T-cell (primary cell): ENCODE measurements around the gene RNU1-4. TPM values are rescaled to one million over a fixed set of nuclear protein-coding genes. Genes with fewer than 3 reads are reported as not detected.
"Not testable (repeated sequence)": the region's sequence is repeated elsewhere in the genome, so short reads cannot be mapped to it uniquely, and the experiment has no call there.

ENCODE experiments used
- ATAC-seq, 4 experiments: fragments of 200-7000 bp in 3 of 4; fragments of 150-1000 bp in 1 of 4; cut with Tn5 transposase; replicated peaks in 1 of 4; 1 replicate in 3 of 4; 2 replicates in 1 of 4; pipeline ENCODE4 v1.10.0; 2021; ENCODE audit warnings: moderate library complexity in 3 of 4, mild to moderate bottlenecking in 2 of 4, moderate number of reproducible peaks in 1 of 4
- CTCF ChIA-PET, 2 donors: fragments of 300-600 bp; sonication (Branson Sonifier 250); formaldehyde crosslinking; loops; one replicate each; lab custom pipeline; 2022; ENCODE audit warnings: antibody characterized with exemption in 2 of 2; lab: Charles Lee
- POLR2A ChIA-PET, 2 donors: fragments of 300-600 bp; sonication (Branson Sonifier 250); formaldehyde crosslinking; loops; one replicate each; lab custom pipeline; 2022; ENCODE audit warnings: antibody characterized with exemption in 2 of 2; lab: Charles Lee
- DNase-seq, 35 experiments: peaks; one replicate each; pipeline versions ENCODE4 v3.0.0 to v3.0.0-alpha.2; 2013 to 2023
- H3K27ac ChIP-seq: one replicate; pipeline ENCODE4 v1.5.1; 2013; ENCODE audit warnings: low read length
- H3K27me3 ChIP-seq, 2 experiments: replicated peaks in 1 of 2; 1 replicate in 1 of 2; 2 replicates in 1 of 2; pipeline versions ENCODE4 v1.6.1 to v1.7.0; 2013; ENCODE audit warnings: low read length in 1 of 2, mixed read lengths in 1 of 2; ENCODE audit not compliant: control insufficient read depth in 2 of 2, insufficient read depth in 2 of 2; ENCODE audit errors: extremely low read depth in 1 of 2
- H3K36me3 ChIP-seq, 2 donors: 1 replicate in 1 of 2; 2 replicates in 1 of 2; pipeline versions ENCODE4 v1.6.1 to v1.7.0; 2013; ENCODE audit warnings: low read length in 1 of 2; ENCODE audit not compliant: control insufficient read depth in 2 of 2, insufficient read depth in 1 of 2; ENCODE audit errors: extremely low read depth in 1 of 2
- H3K4me1 ChIP-seq, 2 experiments: 1 replicate in 1 of 2; 2 replicates in 1 of 2; pipeline versions ENCODE4 v1.6.1 to v1.7.0; 2013; ENCODE audit warnings: low read length in 2 of 2, mixed read lengths in 1 of 2; ENCODE audit not compliant: insufficient read depth in 2 of 2, control insufficient read depth in 1 of 2; ENCODE audit errors: extremely low read depth in 1 of 2
- H3K4me3 ChIP-seq, 2 donors: 1 replicate in 1 of 2; 2 replicates in 1 of 2; pipeline versions ENCODE4 v1.5.1 to v1.7.0; 2013; ENCODE audit warnings: mild to moderate bottlenecking in 2 of 2, low read length in 1 of 2, moderate library complexity in 1 of 2; ENCODE audit not compliant: control insufficient read depth in 1 of 2; ENCODE audit errors: extremely low read depth in 1 of 2
- H3K9me3 ChIP-seq: 2 replicates; pipeline ENCODE4 v1.7.0; 2013
- H3K27ac Mint-ChIP-seq, 2 donors: one replicate each; pipeline ENCODE4 v1.8.0; 2020 to 2021; ENCODE audit warnings: mild to moderate bottlenecking in 2 of 2, mixed read lengths in 2 of 2
- H3K27me3 Mint-ChIP-seq, 2 donors: one replicate each; pipeline ENCODE4 v1.8.0; 2021 to 2022; ENCODE audit warnings: mixed read lengths in 2 of 2
- H3K36me3 Mint-ChIP-seq: one replicate; pipeline ENCODE4 v1.8.0; 2021; ENCODE audit warnings: mixed read lengths
- H3K4me1 Mint-ChIP-seq, 3 donors: one replicate each; pipeline ENCODE4 v1.8.0; 2020 to 2022; ENCODE audit warnings: mixed read lengths in 3 of 3, mild to moderate bottlenecking in 1 of 3
- H3K4me3 Mint-ChIP-seq, 3 donors: one replicate each; pipeline ENCODE4 v1.8.0; 2020 to 2022; ENCODE audit warnings: mild to moderate bottlenecking in 3 of 3, mixed read lengths in 3 of 3, moderate library complexity in 3 of 3
- H3K9me3 Mint-ChIP-seq, 3 donors: one replicate each; pipeline ENCODE4 v1.8.0; 2020 to 2022; ENCODE audit warnings: mixed read lengths in 3 of 3
- WGBS: methylation state at CpG from one replicate; pipeline ENCODE4 v1.1.5; 2013; ENCODE audit warnings: missing lambda C conversion rate; ENCODE audit not compliant: insufficient coverage; 5-methylcytosine and 5-hydroxymethylcytosine counted together
- total RNA-seq, 35 experiments: library from RNA in 6 of 35; stranded (reverse) in 6 of 35; fragments of 120-200 nt in 1 of 35; gene quantifications; one replicate each; pipeline versions ENCODE4 v1.2.1 to v1.2.4 and lab custom pipeline; 2013 to 2026

Gene RNU1-4
- total RNA-seq, 5 donors from 2014 or later (not counting 1 experiment from before 2014, with no cell fraction given) = 2,148 to 4,743 (median 3,650) TPM

DNA sequence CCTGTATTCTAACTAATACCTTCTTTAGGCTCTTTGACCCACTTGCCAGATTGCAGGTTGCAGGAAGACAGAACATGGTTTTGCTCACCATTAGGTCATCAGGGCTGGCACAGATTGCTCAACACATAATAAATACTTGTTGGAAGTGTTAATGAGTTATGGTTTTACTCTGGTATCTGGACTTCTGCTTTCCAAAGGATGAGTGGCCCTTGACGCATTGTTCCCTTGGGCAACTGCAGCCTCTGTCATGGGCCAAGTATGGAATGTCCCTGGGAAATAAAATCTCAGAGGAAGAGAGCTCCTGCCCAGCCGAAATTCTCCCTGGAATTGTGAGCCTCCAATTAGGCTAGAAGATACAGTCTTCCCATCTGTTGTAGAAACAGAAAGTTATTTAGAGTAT, 40.7 kb downstream of the RNU1-4 start:
- ATAC-seq, H3K4me3 Mint-ChIP-seq, H3K27ac ChIP-seq, H3K4me1 Mint-ChIP-seq, CTCF ChIA-PET, H3K36me3 ChIP-seq, H3K4me1 ChIP-seq, H3K27ac Mint-ChIP-seq, H3K9me3 Mint-ChIP-seq, POLR2A ChIA-PET, H3K27me3 ChIP-seq, H3K4me3 ChIP-seq, DNase-seq, H3K36me3 Mint-ChIP-seq, H3K9me3 ChIP-seq: not testable (repeated sequence)
- WGBS = no CpG with 5 or more reads among the region's 2 CpGs
- peaks cover 18 to 20% of the 10 kb centered on the region in 2 donors for H3K27me3 Mint-ChIP-seq

DNA sequence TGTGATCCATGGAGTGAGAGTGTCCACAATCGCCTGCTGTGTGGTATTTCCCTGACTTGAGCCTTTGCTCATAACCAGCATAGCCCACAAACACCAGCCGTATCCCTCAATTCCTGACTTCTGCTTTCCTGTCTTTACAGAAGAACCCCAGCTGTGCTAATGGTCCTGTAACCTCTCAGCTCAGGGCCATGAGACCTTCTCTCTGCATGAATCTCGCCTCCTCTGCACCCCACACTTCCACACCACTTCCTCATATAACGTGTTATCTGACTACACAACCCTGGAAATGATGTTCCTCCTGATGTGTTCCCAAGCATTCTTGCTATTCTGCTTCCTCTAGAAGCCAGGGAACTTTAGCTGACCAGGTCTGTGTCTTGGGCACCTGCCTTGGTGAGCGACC, 41.3 kb downstream of the RNU1-4 start:
- POLR2A ChIA-PET, DNase-seq, H3K4me3 ChIP-seq, H3K36me3 Mint-ChIP-seq, H3K27ac Mint-ChIP-seq, H3K36me3 ChIP-seq, H3K4me1 ChIP-seq, CTCF ChIA-PET, H3K27ac ChIP-seq, H3K4me1 Mint-ChIP-seq, ATAC-seq, H3K9me3 Mint-ChIP-seq, H3K27me3 ChIP-seq, H3K9me3 ChIP-seq, H3K4me3 Mint-ChIP-seq: not testable (repeated sequence)
- 63% methylated on average over 1 of the region's 5 CpGs for WGBS
- H3K27me3 Mint-ChIP-seq = peaks cover 18 to 23% of the 10 kb centered on the region in 2 donors

DNA sequence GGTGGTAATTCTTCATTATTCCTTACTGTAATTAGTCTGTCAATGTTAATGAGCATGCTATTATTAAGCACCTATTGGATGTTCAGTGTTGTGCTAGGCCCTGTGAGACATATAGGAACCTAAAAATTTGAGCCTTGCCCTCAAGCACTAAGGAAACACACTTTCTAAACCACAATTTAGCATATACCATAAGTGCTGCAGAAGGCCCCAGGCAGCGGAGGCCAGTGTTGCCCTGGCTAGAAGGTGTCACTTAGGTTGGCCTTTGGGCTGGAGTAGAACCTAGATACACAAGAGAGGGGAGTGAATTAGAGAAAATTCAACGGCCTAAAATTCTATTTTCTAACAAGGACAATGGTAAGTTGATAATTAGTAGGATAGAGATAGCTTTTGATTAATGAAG, 44.6 kb downstream of the RNU1-4 start:
- POLR2A ChIA-PET, ATAC-seq, H3K9me3 ChIP-seq, H3K36me3 ChIP-seq, H3K27ac Mint-ChIP-seq, DNase-seq, H3K27me3 ChIP-seq, H3K4me3 ChIP-seq, H3K36me3 Mint-ChIP-seq, CTCF ChIA-PET, H3K27ac ChIP-seq, H3K4me1 Mint-ChIP-seq, H3K9me3 Mint-ChIP-seq, H3K4me3 Mint-ChIP-seq, H3K4me1 ChIP-seq: not testable (repeated sequence)
- WGBS = no CpG with 5 or more reads among the region's 2 CpGs
- H3K27me3 Mint-ChIP-seq = peaks cover 6 to 18% of the 10 kb centered on the region in 2 donors

DNA sequence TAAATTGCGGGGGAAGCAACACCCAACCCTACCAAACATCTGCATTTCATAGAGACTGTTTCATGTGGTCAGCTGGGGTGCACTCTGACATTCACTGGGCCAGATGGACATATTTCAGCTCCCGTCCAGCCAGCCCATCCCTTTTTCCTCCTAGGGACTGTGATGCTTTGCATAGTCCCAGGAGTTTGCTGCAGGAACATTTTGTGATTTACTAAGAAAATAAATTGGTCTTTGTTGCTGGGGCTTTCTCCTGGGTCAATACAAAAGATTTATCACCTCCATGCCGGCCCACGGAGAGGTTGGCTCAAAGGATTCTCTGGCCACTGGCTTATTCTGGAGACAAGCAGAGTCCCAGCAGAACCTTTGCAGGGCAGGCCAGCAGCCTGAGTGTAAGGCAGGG, 46.0 kb downstream of the RNU1-4 start:
- POLR2A ChIA-PET, H3K27ac Mint-ChIP-seq, DNase-seq, H3K27ac ChIP-seq, H3K36me3 Mint-ChIP-seq, H3K4me1 ChIP-seq, H3K4me3 Mint-ChIP-seq, H3K4me3 ChIP-seq, H3K9me3 Mint-ChIP-seq, H3K4me1 Mint-ChIP-seq, H3K27me3 ChIP-seq, ATAC-seq, H3K9me3 ChIP-seq, CTCF ChIA-PET, H3K36me3 ChIP-seq: not testable (repeated sequence)
- no CpG with 5 or more reads among the region's 4 CpGs for WGBS
- H3K27me3 Mint-ChIP-seq = peaks cover 0 to 13% of the 10 kb centered on the region in 2 donors

DNA sequence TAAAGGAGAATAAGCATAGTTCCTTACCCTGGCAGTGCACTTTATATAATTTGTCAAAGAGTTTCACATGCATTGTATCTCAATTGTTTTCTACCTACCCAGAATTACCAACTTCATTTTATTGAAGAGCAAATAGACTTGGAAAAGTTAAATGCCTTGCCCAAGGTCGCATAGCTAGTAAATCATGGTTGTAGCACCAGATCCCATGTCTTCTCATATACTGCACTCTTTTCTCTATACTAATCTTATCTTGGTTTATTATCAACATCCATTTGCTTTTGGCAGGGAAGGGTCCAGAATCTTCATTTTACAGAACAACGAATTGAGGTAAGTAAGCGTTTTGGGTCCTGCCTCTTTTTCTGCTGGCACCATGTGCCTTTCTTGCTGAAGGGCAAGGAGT, 46.9 kb downstream of the RNU1-4 start:
- H3K4me1 Mint-ChIP-seq, POLR2A ChIA-PET, H3K27ac ChIP-seq, H3K4me3 ChIP-seq, H3K9me3 ChIP-seq, DNase-seq, H3K36me3 Mint-ChIP-seq, H3K27me3 ChIP-seq, ATAC-seq, H3K36me3 ChIP-seq, H3K4me3 Mint-ChIP-seq, CTCF ChIA-PET, H3K4me1 ChIP-seq, H3K9me3 Mint-ChIP-seq, H3K27ac Mint-ChIP-seq: not testable (repeated sequence)
- H3K27me3 Mint-ChIP-seq = peaks cover 0 to 11% of the 10 kb centered on the region in 2 donors
- no CpG with 5 or more reads among the region's 3 CpGs for WGBS

DNA sequence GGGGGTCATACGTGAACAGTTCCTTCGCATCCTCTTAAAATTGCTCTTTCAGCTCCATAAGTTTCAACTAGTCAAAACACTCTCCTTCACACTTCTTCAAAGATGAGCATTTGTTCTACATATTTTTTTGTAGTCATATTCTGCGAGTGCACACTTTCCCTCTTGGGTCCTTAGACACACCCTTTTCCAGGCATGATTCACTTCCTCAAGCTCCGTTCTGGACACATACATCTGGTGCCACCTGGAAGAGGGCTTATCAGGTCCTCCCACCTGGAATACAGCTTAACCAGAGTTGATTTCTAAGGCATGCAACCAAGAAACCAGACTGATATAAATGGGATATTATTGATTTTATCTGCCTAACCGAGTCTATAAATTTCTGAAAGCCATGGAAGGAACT, 47.4 kb downstream of the RNU1-4 start:
- H3K27ac Mint-ChIP-seq, DNase-seq, H3K27me3 ChIP-seq, H3K4me1 ChIP-seq, H3K27ac ChIP-seq, ATAC-seq, CTCF ChIA-PET, H3K4me1 Mint-ChIP-seq, H3K4me3 Mint-ChIP-seq, POLR2A ChIA-PET, H3K36me3 ChIP-seq, H3K9me3 Mint-ChIP-seq, H3K4me3 ChIP-seq, H3K36me3 Mint-ChIP-seq, H3K9me3 ChIP-seq: not testable (repeated sequence)
- WGBS = no CpG with 5 or more reads among the region's 5 CpGs
- peaks cover 0 to 10% of the 10 kb centered on the region in 2 donors for H3K27me3 Mint-ChIP-seq
